ENCODE results near the gene SFTPD. TPM values are rescaled to one million over a fixed set of nuclear protein-coding genes. Genes with fewer than 3 reads are reported as not detected.
"Not testable (repeated sequence)": the region's sequence is repeated elsewhere in the genome, so short reads cannot be mapped to it uniquely, and the experiment has no call there.

Gene SFTPD
- total RNA-seq = under 1 TPM in 2 of 4 donors, not detected in 2; 0.58 to 0.97 TPM

GRCh38 chr10:79948976-79949722 lies at the start of gene SFTPD:
Gene SFTPD (minus strand): TSS chr10:79949105. CDS start chr10:79946659, 2,446 bp downstream.
- Histone ChIP-seq H3K36me3 (no peaks in the 10 kb centered on the region), H3K9me3 (no peaks in the 10 kb centered on the region), H3K27ac (no peak within 1 kb of the TSS), H3K4me1 (no peaks in the 10 kb centered on the region), H3K4me3 (no peak within 1 kb of the TSS), H3K27me3 (no peaks in the 10 kb centered on the region)
- TF ChIP-seq POLR2A (IDR thresholded peaks at IDR 0.05) (no peak), CTCF (IDR thresholded peaks at IDR 0.05) (no peak)
- intact Hi-C loops (cut with DNase I; ENCODE audit: low total_unique reads) = no loop called here
- DNase-seq = no peak

GRCh38 chr10:79995979-79996634 lies 47.2 kb upstream of the SFTPD start:
- Histone ChIP-seq H3K27ac (no peak overlapping the region), H3K36me3 (no peaks in the 10 kb centered on the region), H3K4me3 (no peak overlapping the region), H3K27me3 (no peaks in the 10 kb centered on the region), H3K9me3 (no peaks in the 10 kb centered on the region), H3K4me1 (no peaks in the 10 kb centered on the region)
- intact Hi-C loops (cut with DNase I; ENCODE audit: low total_unique reads) = no loop called here
- no peak for TF ChIP-seq CTCF (IDR thresholded peaks at IDR 0.05)
- no peak for TF ChIP-seq POLR2A (IDR thresholded peaks at IDR 0.05)
- DNase-seq = no peak

GRCh38 chr10:79994556-79994955 lies 45.7 kb upstream of the SFTPD start:
- Histone ChIP-seq H3K4me3 (no peak overlapping the region), H3K4me1 (no peaks in the 10 kb centered on the region), H3K36me3 (no peaks in the 10 kb centered on the region), H3K27me3 (no peaks in the 10 kb centered on the region), H3K9me3 (peaks cover 0 to 4% of the 10 kb centered on the region in 2 donors), H3K27ac (no peak overlapping the region)
- TF ChIP-seq POLR2A (IDR thresholded peaks at IDR 0.05) (no peak), CTCF (IDR thresholded peaks at IDR 0.05) (no peak)
- intact Hi-C loops (cut with DNase I; ENCODE audit: low total_unique reads) = no loop called here
- DNase-seq = no peak

- intact Hi-C loops (cut with DNase I; ENCODE audit: low total_unique reads); H3K4me1 ChIP-seq; H3K27ac ChIP-seq; H3K4me3 ChIP-seq; H3K36me3 ChIP-seq; H3K27me3 ChIP-seq; H3K9me3 ChIP-seq; DNase-seq: not testable (repeated sequence)
Measured at GRCh38 chr10:79988199-79988598, 39.3 kb upstream of the SFTPD start.

GRCh38 chr10:79986661-79987060 lies 37.8 kb upstream of the SFTPD start:
- H3K9me3 ChIP-seq; H3K27ac ChIP-seq; H3K27me3 ChIP-seq; H3K4me3 ChIP-seq; H3K4me1 ChIP-seq; DNase-seq; intact Hi-C loops (cut with DNase I; ENCODE audit: low total_unique reads); H3K36me3 ChIP-seq: not testable (repeated sequence)

- Histone ChIP-seq H3K27me3 (no peaks in the 10 kb centered on the region), H3K4me3 (no peak overlapping the region), H3K36me3 (no peaks in the 10 kb centered on the region), H3K27ac (no peak overlapping the region), H3K4me1 (peaks cover 0 to 4% of the 10 kb centered on the region in 2 donors), H3K9me3 (peaks cover 0 to 4% of the 10 kb centered on the region in 2 donors)
- no peak for TF ChIP-seq CTCF (IDR thresholded peaks at IDR 0.05)
- TF ChIP-seq POLR2A (IDR thresholded peaks at IDR 0.05) = no peak
- no peak for DNase-seq
- intact Hi-C loops (cut with DNase I; ENCODE audit: low total_unique reads) = no loop called here
Measured at GRCh38 chr10:79985481-79986072, 36.7 kb upstream of the SFTPD start.
